ENCODE data around the gene ABCG1.

Gene ABCG1

DNA sequence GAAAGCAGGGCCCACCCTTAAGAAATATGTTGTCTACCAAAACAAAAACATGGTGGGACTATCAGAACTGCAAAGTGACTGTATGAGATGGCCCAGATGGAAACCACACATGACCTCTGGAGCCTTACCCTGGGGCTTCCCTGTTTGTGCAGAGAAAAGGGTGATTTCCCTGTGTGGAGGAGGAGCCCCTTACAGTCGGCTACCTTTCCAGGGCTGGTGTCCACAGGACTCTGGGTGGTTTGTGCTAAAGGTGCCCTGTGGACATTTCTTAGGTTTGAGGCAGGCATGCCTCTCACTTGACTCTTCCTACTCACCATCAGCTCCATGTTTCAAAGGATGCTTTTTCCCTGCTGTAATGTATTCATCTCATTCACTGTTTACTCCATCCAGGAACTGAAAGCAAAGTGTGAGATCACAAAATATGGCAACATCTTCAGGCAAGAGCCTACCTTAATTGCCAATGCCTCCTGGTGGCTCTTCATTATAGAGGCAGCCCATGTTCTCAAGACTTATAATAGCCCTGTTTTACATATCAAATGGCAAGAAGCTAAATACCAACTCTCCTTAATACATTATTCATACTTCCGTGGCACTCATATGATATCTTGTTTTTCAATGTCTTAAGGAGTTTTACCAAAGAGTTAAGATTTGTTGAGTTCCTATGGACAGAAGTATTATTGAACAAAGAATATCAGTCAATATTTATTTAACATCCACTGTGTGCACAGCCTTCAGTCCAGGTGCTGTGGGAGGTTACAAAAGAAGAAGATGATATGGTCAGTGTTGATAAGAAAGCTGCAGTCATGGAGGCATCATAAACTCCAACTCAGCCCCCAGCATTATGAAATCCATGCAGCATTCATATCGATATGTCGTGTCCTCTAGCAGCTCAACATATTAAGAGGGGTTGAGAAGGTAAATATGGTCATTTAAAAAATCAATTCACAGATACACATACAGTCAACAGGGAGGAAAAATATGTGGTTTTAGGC, 111.7 kb downstream of the ABCG1 start:
- no peak for DNase-seq (ENCODE audit: low spot score)

DNA sequence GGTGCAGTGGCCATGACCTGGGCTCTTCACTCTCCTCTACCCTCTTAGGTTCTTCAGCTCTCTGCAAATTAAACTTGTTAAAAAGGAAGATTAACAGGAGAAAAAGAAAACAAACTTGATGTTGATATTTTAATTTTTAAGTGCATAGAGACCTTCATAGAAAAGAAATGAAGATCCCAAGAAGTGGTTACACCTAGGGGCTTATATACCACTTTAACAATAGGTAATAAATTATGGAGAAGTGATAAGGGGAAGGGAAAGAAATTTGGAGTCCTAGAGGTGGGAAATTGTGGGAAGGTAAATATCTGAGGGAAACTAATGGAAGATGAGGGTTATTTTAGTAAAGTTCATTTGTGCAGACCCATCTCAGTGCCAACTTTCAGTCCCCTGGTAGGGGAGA, 112.7 kb downstream of the ABCG1 start:
- DNase-seq (ENCODE audit: low spot score): no peak

DNA sequence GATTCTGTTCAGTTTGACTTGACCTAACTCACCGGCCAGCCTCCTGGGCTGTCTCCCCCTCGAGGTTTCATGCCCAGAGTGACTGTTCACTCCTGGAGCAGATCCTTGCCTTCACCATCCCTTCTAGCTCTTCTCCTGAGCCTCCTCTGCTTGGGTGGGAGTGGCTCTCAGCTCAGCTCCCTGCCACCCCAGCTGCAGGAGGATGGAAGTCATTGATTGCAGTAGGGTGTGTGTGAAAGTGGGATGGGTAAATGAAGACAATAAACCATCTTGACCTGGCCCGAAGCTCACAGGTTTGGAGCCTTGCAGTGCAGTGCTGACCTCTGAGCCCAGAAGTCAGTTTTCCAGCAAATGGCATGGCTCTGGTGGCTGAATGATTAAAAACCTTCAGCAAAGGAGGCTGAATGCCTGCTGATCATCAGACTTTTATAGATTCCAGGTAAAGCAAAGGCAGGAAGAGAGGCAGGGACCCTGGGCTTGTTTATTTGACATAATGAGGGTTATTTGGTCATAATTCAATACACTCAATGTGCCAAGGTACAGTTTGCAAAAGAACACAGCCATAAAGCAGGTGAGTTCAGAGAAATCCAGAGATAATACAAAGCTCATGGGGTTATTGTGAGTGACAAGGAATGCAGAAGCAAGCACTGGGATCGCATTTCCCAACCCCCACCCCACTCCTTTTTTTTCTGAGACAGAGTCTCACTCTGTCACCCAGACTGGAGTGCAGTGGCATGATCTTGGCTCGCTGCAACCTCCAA, 113.8 kb downstream of the ABCG1 start:
- DNase-seq (ENCODE audit: low spot score): no peak

DNA sequence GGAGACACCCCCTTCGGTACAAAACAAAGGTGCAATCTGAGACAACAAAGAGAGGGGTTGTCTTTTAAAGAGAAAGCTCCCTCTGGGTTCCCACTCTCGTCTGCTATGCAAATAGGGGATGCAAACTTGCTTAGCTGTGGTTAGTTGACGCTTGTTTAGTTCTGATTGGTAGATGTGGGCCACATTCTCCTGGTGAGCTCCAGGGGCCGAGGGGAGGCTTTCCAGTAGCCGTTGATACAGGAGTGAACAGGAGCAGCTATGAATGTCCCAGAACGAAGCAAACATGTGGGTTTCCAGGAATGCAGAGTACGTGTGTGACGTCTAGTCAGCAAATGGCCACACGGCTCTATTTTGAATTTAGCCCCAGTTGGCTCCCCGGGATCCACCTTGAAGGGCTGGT, 117.1 kb downstream of the ABCG1 start:
- DNase-seq (ENCODE audit: low spot score): no peak

DNA sequence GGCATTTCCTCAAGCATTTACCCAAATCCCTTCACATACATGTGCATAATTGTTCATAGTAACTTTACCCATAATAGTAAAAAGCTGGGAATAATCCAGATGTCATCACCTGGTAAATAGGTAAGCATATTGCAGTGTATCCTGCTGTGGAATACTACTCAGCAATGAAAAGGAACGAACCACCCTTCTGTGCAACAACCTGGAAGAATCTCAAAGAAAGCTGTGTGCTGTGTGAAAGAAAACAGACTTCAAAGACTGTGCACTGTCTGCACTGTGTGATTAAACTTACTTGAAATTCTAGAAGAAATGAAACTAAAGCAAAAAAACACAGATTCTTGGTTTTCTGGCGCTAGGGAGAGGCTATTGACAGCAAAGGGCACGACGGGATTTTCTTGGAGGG, 118.3 kb downstream of the ABCG1 start:
- DNase-seq (ENCODE audit: low spot score): no peak

DNA sequence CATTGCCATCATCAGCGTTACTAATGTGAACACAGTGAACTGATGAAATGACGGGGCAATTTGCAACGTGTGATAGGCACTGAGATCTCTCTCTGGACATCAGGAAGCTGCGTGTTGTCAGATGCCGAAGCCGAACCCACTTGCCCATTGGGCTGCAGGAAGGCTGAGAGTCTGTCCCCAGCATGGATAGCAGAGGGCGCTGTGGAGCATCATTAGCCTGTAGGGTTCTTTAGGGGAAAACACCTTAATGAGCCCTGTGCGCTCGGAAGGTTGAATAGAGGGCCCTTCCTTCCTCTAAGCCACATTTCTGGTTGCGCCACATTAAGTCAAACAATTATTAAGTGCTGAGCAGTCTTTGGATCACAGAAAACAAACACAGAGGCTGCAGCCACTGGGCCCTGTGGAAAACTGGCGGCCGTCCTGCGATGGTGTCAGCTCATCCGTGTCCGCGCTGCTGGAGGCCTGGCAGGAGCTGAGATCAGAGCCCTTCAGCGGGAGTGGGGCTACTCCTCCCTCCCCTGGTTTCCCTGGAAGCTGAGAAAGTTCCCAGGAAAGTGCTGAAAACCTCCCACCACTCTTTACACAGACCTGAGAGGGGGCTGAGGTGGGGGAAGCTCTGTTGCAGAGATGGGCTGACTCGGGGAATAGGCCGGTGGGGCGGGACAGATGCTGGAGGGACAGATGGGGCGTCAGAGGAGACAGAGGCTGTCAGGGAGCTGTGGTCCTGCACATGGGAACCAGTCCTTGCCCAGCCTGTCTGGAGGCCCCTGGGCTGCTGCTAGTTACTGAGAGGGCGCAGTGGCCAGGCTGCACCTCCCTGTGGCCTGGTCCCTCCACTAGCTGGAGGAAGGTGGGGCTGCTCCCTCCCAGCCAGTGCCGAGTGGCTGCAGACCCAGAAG, 119.1 kb downstream of the ABCG1 start:
- no peak for DNase-seq (ENCODE audit: low spot score)

DNA sequence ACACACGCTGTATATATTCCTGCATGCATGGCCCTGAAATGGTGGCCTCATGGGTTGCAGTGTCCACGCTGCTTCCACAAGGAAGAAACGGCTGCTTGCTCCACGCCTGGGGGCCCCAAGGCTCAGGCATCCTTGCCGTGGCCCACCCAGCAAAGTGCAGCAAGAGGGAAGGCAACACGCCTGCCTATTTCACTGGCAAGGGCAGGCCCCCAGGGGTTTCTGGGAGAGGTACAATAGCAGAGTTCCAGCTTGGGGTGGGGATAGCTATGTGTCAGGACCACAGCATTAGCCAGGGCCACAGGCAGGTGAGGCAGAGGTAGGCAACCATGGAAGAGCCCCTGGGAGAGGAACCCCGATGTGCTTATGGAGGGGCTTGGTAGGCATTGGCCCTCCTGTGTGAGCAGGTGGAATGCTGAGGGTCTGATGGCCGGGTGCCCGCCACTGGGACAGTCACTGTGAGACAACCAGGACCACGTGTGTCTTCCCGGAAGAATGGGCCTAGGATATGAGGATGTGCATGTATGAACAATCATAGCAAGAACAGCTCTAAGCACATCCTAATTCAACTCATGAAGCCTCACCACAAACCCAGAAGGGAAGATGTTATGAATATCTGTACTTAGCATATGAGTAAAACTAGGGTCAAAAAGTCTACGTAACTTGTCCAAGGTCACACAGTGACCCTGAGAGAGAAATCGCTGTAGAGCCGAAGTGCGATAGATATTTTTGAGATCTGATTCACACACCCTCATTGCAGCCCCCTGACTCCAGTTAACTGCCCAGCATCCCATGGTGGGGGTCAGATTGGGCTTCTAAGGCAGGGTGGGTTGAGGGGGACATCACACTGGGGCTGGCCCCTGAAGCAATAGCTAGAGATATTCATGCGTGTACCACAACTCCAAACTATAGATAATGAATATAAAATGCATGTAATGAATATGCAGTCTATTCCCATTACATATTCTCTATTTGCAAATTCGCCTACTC, 120.1 kb downstream of the ABCG1 start:
- no peak for DNase-seq (ENCODE audit: low spot score)

DNA sequence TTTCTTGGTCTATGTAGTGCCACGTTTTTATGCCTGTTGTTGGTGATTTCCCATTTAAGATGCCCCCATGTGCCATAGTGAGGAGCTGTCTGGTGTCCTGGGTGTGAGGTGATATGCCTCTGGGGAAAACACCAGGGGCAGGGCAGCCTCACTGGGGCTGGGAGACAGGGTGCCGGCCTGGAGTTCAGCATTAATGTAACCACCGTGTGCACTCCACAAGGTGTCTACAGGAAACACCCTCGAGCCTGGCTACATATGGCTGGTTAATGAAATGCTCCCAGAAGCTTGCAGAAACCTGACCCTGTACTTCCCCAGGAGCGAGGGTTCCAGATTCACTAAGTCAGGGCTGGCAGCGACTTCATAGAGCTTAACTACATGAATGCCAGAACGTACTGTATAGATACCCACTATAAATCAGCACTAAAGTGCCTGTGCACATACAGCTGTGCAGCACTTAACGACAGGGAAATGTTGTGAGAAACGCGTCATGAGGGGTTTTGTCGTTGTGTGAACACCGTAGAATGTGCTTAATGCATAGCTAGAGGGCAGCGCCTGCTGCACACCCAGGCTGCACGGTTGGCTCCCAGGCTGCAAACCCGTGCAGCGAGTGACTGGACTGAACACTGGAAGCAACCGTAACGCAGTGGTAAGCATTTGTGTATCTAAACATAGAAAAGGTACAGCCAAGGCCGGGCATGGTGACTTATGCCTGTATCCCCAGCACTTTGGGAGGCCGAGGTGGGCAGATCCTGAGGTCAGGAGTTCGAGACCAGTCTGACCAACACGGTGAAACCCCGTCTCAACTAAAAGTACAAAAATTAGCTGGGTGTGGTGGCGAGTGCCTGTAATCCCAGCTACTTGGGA, 121.5 kb downstream of the ABCG1 start:
- no peak for DNase-seq (ENCODE audit: low spot score)

DNA sequence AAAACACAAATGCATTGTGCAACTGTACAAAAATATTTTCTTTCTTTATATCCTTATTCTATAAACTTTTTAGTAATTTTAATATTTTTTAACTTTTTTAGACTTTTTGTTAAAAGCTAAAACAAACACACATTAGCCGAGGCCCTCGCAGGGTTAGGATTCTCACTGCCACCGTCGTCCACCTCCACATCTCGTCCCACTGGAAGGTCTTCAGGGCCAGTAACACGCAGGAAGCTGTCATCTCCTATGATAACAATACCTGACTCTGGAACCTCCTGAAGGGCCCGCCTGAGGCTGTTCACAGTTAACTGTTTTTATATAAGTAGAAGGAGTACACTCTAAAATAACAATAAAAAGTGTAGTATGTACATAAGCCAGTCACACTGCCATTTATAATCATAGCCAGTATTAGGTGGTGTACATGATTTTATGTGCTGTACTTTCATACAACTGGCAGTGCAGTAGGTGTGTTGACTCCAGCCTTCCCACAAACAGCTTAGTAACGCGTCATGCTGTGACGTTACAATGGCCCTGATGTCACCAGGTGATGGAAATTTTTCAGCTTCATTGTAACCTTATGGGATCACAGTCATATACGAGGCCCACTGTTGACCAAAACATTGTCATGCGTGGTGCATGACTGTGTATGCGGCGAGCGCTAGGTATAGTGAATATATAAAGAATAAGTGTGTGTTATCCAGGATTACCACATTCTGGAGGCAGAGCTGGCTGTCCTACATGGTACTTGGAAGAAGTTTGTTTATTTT, 123.0 kb downstream of the ABCG1 start:
- DNase-seq (ENCODE audit: low spot score): no peak

DNA sequence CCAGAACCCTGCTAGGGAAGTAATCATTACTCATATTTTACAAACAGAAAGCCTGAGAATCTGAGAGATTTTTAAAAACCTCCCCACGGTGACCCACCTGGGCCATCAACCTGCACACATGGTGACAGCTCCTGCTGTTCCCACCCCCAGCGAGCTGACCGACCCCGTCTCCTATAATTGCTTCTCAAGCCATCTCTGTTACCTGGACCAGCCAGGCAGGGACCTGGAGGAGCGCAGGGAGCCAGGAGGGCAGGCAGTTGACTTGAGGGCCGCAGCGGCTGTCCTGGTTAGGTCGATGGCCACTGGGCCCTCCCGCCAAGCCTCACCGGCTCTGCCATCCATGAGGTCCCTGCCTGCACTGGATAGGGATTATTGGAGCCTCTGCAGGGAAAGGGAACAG, 124.2 kb downstream of the ABCG1 start:
- DNase-seq (ENCODE audit: low spot score): no peak

DNA sequence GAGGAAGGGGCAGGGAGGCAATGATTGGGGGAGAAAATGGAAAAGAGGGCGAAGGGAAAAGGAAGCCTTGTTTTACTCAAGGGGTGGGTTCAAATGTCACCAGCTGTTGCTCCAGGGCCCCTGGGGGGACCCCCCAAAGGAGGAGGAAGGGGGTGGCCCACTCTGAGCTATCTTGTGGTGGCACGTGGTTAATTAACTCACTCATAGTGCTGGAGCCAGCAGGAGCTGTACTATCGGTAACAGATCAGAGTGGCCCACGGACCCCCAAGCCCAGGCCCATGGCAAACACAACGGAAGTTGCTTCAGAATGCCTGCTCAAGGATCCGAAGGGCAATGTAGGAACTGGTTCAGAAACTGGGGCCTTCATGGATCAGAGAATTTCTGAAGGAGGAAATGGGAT, 124.6 kb downstream of the ABCG1 start:
- DNase-seq (ENCODE audit: low spot score): no peak

DNA sequence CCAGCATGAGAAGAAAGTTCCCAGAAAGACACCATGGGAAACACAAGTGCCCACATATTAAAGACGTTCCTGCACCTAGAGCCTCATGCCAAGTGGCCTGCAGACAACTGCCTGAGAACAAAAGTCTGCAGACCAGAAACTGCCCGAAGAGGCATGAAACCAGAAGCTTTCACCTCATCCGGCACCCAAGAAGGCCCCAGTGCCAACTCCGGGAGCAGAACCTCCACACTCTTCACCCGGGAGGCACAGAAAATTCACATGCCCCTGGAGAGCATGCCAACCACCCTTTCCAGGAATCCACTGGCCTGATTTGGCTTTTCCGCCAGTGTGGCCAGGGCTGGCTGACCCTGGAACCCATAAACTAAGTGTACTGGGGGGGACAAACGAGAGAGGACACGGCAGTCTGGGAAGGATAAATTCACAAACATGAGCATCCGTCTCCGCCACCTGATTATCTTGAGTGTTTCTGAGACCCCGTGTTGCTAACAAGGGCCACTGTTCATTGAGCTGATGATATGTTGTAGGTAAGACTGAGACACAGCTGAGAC, 125.1 kb downstream of the ABCG1 start:
- DNase-seq (ENCODE audit: low spot score): no peak

DNA sequence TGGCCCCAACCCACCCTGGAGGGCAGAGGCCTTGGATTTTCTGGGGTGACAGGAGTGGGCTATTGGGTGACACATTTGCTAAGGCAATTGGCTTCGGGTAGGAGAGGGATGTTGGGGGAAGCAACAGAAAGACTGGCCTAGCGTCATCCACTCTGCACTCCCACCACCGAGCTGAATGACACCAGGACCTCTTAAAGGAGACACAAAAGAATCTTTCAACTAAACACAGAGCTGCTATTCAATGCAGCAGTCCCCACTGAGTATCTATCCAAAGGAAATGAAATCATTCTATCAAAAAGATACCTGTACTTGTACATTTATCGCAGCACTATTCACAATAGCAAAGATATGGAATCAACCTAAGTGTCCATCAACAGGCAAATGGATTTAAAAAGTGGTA, 125.7 kb downstream of the ABCG1 start:
- DNase-seq (ENCODE audit: low spot score): no peak

DNA sequence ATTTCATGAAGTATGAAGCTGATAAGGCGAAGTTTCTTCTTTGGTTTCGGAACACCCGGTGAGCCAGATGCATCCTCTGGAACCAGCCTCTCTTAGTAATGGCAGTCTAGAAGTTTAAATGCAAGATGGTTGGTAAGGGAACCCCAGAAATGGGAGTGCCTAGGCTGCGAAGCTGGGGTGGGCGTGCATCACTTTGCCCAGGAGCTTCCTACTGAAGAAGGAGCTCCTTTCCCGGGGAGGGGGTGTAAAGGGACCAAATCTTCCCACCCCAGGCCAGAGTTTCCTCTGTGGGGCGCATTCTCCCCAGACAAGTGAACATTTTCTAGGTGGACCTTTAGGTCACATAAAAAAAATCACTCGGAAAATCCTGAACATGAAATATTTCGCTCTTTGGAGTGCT, 127.5 kb downstream of the ABCG1 start:
- DNase-seq (ENCODE audit: low spot score): no peak

All from hepatic stellate cell (primary cell).